GM19324 (cell line): ENCODE results near the gene TBKBP1.

Source experiments
- ATAC-seq: cut with Tn5 transposase; IDR thresholded peaks from one replicate; pipeline ENCODE4 v1.9.1; 2021; ENCODE audit warnings: mild to moderate bottlenecking, moderate library complexity; ENCODE audit not compliant: unreplicated experiment, low FRiP score

TBKBP1 gene

DNA sequence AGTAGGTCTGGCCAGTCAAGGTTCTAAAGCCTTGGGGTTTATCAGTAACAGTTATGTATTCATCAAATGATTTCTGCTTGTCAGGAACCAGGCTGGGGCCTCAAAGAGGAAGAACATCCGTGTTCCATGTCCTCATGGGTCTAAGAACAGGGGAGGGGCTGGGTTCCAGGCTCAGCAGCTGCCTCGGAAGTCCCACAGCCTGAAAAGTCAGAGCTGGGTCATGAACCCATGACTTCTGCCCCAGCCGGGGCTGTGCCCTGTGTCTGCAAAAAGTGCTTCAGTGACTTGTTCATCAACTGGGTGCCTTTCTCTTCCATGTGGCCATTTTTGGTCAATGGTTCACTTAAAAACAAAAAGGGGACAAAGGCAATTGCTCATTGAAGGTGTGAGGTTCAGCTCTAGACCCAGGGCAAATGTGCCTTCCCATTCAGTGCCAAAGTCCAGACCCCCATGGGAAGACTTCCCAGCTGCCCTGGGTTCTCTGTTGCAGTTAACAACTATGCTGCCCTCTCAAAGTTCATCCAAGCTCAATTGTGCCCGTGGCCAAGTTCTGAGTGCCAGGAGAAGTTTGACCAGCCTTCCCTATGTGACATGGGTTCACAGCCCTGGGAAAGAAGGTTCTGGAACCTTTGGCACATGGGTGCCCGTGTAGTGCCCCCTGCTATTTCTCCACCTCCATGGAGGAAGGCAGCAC is 18.5 kb downstream of the TBKBP1 start:
- ATAC-seq: no peak

- ATAC-seq: no peak
Measured at GRCh38 chr17:47713980-47714700, 20.2 kb downstream of the TBKBP1 start.

GRCh38 chr17:47714773-47715396 is 20.9 kb downstream of the TBKBP1 start:
- ATAC-seq: no peak

DNA sequence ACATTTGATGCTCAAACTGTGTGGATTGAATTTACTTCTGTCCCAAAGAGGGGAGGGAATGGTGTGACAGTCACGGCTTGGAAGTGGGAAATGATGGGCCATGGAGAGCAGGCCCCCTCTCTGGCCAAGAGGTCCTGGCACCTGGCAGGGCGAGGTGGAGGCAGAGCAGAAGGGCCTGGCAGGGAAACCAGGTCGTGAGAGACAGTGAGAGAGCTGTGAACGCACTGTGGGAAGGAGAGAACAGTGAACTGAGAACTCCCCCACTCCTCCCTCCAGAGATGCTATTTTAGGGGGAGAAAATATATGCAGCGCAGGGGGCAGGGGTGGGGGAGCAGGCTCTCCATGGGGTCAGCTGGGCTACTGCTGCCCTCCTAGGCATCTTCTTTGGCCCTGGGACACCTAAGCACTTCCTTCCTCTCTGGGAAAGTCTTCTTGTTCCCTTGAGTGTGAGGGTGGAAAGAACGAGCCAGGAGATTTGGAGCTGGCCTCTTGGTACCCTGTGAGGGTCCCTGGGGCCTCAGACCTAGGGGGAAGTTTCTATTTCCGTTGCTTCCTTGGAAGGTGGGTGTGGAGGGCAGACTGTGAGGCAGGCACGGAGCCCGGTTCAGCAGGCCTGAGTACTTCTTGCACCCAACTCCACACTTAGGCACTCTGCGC is 21.8 kb downstream of the TBKBP1 start:
- no peak for ATAC-seq

DNA sequence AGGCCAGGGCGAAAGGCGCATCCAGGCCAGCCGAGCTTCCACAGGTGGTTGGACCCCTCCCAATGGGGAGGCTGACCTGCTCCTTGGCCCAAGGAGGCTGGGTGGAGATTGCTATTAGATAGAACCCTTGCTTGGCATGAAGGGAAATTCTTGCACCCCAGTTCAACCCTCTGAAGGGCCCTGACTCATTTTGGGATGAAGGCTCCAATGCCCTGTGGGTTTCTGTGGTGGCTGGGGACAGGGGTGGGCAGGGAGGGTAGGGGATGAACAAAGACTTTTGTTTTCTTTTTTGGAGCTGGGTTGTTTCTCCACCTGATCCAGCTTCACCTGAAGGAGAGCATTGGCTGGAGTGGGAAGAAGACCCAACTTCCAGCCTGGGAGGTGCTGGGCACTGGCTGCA is 22.4 kb downstream of the TBKBP1 start:
- no peak for ATAC-seq

DNA sequence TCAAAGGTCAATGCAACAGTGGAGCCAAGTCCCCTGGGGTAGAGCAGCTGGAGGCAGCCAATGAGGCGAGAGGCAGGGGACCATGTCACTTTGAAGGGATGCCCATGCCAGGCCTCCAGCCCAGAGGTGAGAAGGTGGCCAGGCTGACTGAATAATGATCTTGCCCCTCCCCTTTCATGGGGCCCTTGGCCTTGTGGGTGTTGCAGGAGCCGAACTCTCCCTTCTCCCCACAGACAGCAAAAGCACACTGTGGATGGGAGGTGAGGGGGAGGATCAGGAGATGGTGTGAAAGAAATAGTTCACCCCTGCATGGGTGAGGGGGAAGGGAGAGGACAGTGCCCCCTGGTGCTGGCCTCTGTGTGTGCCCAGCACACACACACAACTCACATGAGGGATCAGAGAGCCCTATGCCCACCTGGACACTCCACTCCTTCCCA is 23.3 kb downstream of the TBKBP1 start:
- ATAC-seq: no peak

DNA sequence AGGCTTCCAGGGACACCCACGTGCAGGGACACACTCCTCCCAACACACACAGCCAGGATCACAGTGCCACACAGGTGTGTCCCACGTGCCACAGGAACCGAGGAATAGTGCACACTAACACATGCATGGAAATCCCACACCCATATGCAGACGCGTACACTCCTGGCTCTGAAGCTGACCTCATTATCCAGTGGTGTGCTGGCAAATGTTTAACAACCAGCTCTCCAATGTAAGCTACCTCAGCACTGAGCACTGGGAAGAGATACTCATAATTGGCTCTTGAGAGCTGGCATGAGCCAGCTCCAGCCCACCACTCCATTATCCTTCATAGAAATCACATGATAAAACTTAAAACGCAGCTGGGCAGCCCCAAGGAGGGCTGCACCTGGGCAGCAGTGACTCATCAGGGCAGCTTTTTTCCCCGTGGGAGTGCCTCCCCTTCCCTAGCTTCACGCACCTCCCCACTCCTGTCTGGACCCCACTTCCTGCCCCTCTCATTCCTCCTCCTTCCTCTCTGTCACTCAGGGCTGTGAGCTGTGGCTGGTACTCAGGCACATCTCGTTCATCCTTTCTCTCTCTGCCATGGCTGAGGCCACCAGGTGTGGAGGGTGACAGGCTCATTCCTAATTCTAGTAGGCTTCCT is 24.1 kb downstream of the TBKBP1 start:
- ATAC-seq: no peak

GRCh38 chr17:47718634-47719405 is 24.9 kb downstream of the TBKBP1 start:
- ATAC-seq: no peak

GRCh38 chr17:47719411-47720152 is 25.6 kb downstream of the TBKBP1 start:
- ATAC-seq: no peak

- no peak for ATAC-seq
Measured at GRCh38 chr17:47720196-47720595, 26.2 kb downstream of the TBKBP1 start.

- no peak for ATAC-seq
Measured at GRCh38 chr17:47720754-47721533, 27.0 kb downstream of the TBKBP1 start.

DNA sequence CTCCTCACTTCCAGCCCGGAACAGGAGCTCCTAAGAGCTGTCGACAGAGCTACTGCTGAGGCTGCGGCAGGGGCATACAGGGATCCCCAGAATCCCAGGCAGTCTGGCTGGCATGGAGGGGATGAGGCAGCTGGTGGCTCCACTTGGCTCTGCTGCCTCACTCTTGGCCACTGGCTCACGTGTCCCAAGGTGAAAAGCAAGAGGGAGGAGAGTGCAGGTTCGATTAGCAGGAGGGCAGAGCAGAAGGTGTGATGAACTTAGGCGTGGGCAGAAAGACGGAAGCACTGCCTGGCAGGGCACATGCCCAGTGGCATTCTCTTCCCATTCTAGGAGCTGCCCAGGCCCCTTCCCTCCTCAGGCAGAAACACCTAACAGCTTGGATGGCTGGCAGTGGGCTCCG is 27.8 kb downstream of the TBKBP1 start:
- no peak for ATAC-seq

GRCh38 chr17:47724705-47725104 is 30.7 kb downstream of the TBKBP1 start:
- ATAC-seq: no peak

- no peak for ATAC-seq
Measured at GRCh38 chr17:47725446-47726111, 31.6 kb downstream of the TBKBP1 start.

DNA sequence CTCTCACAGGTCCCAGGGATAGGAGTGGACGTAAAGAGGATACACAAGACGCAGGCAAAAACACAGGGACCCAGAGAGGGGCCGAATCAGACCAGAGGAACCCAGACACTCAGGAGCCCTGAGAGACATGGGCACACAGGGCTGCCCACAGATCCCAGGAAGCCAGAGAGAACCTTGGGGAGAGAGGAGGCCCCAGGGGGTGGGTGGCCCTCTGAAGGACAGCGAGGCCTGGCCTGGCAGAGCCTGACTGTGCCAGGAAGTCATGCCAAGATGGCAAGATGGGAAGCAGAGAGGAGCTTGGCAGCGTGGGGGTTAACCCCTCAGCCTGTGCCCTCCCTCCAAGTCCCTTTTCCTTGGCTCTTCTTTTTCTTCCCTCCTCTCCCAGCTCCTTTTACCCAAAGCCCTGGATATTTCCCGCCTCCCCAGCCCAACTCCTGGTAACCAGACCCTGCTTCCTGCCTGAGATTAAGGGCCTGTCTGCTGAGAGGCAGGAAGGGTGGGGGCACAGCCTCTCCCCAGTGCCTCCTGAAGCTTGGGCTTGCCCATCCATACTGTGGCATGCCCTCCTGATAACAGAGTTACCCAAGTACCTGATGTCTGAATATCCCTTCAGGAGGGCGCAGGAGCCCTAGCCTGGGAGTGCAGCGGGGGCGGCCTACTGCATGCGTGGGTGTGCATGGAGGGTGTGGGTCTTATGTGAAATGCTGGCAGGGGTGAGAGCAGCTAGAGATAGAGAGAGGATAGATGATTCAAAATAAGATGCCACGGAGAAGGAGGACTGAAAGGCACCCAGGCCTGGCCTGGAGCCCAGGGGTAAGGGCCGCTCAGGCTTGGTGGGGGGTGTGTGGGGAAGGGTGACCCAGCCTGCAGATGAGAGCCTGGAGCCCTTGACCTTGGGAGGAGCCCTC is 33.1 kb downstream of the TBKBP1 start:
- no peak for ATAC-seq

GRCh38 chr17:47727704-47728036 is 33.7 kb downstream of the TBKBP1 start:
- no peak for ATAC-seq

DNA sequence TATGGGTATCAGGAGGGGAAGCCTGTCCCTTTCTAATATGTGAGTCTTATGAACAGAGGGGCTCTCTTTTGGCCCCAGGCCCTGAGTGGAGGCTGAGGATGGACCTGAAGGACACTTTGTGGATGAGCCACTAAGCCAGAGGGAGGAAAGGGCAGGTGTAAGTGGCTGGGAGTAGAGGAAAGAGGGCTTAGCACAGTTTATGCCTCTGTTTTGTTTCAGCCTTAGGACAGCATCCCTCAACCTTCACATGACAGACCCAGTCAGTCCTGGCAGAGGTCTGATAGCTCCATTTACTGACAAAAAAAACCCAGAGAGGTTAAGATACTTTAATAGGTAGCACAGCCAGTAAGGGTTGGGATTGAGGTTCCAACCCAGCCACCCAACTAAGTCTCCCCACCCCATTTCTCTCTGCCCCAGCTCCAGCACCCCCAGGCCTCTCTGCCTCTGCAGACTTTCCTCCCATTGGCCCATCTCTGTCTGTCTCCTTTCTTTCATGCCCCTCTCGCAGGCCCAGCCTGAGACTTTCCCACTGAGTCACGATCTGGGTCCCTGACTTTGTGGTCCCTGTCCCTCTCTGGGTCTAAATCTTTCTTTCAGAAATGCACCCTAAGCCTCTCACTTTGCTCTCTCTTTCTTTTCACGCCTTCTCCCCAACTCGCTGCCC is 34.4 kb downstream of the TBKBP1 start:
- no peak for ATAC-seq
